GM08714 (cell line): ENCODE measurements around the gene HAPLN3.
A peak's percentile ranks its signal among the peaks of the same experiment; 100 is the strongest.

ENCODE experiments used
- H3K4me3 ChIP-seq: fragments of 200-500 bp; sonication (Bioruptor generic); 2 replicates; pipeline ENCODE4 v1.5.1; 2014; ENCODE audit warnings: mild to moderate bottlenecking, low read length, inconsistent platforms
- ZNF274 ChIP-seq: IDR thresholded peaks from 2 replicates; pipeline ENCODE4 v1.6.1; 2012; ENCODE audit warnings: mild to moderate bottlenecking, low read depth, low read length

HAPLN3 gene

DNA sequence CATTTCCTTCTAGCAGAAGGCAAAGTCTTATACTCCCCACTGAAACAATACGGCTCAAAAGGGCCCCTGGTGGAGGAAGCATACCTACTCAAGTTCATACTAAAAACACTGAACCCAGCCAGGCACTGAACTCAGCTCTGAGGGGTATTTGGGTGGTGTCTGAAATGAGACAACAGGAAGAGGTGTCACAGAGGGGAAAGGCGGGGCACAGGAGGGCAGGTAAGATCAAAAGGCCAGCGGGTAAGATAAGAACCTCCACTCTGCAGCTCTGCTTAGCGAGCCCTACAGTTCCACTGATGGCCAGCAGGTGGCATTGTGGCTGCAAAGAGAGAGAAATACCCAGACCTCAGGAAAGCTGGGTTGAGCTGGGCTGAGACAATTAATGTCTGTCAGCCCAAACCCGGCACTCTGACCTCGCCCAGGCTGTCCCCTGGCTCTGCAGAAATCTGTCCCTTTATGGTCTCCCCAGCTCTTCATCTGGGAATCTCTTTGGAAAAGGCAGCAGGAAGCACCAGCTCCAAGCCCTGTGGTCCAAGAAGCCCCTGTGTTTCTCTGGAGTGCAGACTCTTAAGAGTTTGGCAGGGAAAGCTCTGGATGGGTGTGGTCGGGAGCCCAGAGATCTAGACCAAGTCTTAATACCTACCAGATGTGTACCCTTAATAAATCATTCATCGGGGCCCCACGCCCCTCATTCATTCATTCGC lies 9.4 kb upstream of the HAPLN3 start:
- no peak for TF ChIP-seq ZNF274
- no peak overlapping the region for H3K4me3 ChIP-seq

GRCh38 chr15:88904257-88904623 lies 8.9 kb upstream of the HAPLN3 start:
- no peak overlapping the region for H3K4me3 ChIP-seq
- TF ChIP-seq ZNF274 = no peak

GRCh38 chr15:88902846-88903245 lies 7.5 kb upstream of the HAPLN3 start:
- H3K4me3 ChIP-seq = no peak overlapping the region
- no peak for TF ChIP-seq ZNF274

DNA sequence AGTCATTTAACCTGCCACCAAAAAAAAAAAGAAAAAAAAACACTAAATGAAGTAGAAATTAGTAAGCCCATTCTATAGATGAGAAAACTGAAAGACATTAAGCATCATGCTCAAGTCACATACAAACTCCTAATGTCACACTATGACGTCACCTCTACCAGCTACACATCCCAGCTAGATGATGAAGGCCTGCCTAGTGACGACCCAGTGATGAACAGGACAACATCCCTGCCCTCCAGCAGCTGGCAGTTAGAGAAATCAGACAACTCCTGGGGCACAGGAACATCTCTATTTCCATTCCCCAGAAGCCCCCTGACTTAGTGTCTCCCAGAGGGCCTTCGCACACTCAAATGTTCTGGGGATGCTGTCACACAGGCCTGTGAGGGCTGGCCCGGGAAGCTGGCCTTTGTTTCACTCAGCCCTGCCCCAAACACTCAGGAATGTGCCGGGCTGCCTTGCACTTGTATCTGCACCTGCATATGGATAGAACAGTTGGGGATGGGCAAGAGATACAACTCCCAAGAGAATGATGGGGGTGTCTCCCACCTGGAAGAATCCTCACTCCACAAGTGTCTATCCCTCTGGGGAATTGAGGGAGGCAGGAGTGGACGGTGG lies 7.0 kb upstream of the HAPLN3 start:
- H3K4me3 ChIP-seq = no peak overlapping the region
- no peak for TF ChIP-seq ZNF274

GRCh38 chr15:88901508-88902220 lies 6.3 kb upstream of the HAPLN3 start:
- no peak overlapping the region for H3K4me3 ChIP-seq
- TF ChIP-seq ZNF274 = no peak

GRCh38 chr15:88900982-88901418 lies 5.7 kb upstream of the HAPLN3 start:
- no peak for TF ChIP-seq ZNF274
- H3K4me3 ChIP-seq = no peak overlapping the region

- no peak for TF ChIP-seq ZNF274
- H3K4me3 ChIP-seq = no peak overlapping the region
These were observed 5.1 kb upstream of the HAPLN3 start for GRCh38 chr15:88900309-88900981.

GRCh38 chr15:88899251-88899650 lies 3.9 kb upstream of the HAPLN3 start:
- TF ChIP-seq ZNF274 = no peak

GRCh38 chr15:88898736-88899135 lies 3.4 kb upstream of the HAPLN3 start:
- no peak for TF ChIP-seq ZNF274
- no peak overlapping the region for H3K4me3 ChIP-seq

More at GRCh38 chr15:88899251-88899650, 3.9 kb upstream of the HAPLN3 start:
- H3K4me3 ChIP-seq = no peak overlapping the region

DNA sequence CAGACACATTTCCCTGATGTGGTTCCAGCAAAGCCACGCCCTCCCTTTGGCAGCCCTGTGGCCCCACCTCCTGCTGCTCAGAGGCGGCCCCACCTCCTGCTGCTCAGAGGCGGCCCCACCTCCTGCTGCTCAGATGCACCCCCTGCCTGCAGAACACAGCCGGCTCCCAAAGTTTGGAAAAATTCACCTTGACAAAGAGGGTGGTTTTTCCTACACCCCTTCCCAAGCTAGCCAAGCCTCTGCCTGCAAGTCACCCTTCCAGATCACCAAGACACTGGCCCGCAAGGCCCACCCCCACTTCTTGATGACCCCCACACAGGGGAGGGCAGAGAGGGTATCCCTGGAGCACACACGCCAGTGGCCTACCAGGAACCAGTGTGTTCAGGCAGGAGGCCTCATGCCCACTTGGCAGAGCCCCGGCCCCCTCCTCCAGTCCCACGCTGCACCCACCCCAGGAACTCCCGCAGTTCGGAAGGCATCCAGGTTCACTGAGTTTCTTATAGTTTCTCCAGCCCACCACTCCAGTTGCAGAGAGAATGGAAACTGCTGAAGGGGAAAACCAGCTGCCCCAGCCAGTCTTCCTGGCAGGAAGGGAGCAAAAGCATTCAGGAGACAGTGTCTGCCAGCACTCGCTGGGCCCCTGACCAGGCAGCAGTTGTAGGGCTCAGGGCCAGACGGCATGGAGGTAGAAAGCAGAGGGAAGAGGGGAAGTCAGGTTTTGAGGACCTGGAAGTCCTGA lies 2.3 kb upstream of the HAPLN3 start:
- TF ChIP-seq ZNF274 = no peak
- no peak overlapping the region for H3K4me3 ChIP-seq

DNA sequence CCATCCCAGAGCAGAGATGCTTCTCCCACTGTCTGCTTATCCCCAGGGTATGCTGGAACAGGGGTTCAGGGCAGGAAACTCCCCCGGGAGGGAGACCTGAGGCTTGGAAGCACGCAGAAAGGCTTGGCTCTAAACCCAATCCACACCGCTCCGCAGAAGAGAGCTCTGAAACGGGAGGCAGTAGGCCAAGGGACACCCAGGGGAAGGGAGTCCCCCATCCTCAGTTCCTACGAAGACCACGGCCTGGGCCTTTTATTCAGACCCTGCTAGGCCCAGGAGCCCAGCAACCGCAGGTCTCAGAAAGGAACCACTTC lies 1.8 kb upstream of the HAPLN3 start:
- TF ChIP-seq ZNF274 = no peak
- no peak overlapping the region for H3K4me3 ChIP-seq

- TF ChIP-seq ZNF274 = no peak
- H3K4me3 ChIP-seq = no peak overlapping the region
These were observed 1.1 kb upstream of the HAPLN3 start for GRCh38 chr15:88896333-88897033.

DNA sequence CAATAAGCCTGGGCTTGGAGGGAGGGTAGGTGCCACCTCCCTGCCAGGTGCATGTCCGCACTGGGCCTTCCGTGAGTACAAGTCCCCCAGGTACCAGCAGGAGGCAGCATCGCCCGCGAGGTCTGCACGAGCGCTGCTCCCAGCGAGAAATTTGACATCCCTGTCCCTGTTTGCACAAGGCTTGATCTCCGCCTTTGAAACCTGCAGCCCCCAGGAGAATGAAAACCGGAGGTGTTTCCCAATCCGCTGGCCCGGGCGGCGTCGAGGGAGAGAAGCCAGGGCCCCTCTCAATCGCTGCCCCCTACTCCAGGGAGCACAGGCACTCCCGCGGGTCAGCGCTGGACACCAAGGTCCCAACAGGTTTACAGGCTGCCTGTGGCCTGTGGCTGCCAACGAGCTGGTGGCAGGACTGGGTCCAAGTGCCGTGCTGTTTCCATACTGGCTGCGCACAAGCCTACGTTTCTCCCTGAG lies 961 bp downstream of the HAPLN3 start:
- peak overlapping the region; percentile 67; the same call in 1 of the 2 replicates for H3K4me3 ChIP-seq
- no peak for TF ChIP-seq ZNF274
